T-helper 1 cell treated with Interleukin-12 subunit alpha and Interleukin-12 subunit beta and Interleukin-4 antibody, amounts not matched to agents 30 μg/mL and 1 μg/mL, for 36 hours (primary cell): ENCODE measurements around the gene FOXP4.

Source experiments
- H3K27ac Mint-ChIP-seq: one replicate; pipeline ENCODE4 v1.8.0; 2021; ENCODE audit warnings: mild to moderate bottlenecking, mixed read lengths
- H3K27me3 Mint-ChIP-seq: one replicate; pipeline ENCODE4 v1.8.0; 2021; ENCODE audit warnings: low read depth, mixed read lengths
- H3K36me3 Mint-ChIP-seq: one replicate; pipeline ENCODE4 v1.8.0; 2021; ENCODE audit warnings: low read depth, mixed read lengths
- H3K4me1 Mint-ChIP-seq: one replicate; pipeline ENCODE4 v1.8.0; 2021; ENCODE audit warnings: low read depth, mixed read lengths
- H3K4me3 Mint-ChIP-seq: one replicate; pipeline ENCODE4 v1.8.0; 2021; ENCODE audit warnings: mild to moderate bottlenecking, moderate library complexity, mixed read lengths
- H3K9me3 Mint-ChIP-seq: one replicate; pipeline ENCODE4 v1.8.0; 2021; ENCODE audit warnings: mixed read lengths

Gene FOXP4

DNA sequence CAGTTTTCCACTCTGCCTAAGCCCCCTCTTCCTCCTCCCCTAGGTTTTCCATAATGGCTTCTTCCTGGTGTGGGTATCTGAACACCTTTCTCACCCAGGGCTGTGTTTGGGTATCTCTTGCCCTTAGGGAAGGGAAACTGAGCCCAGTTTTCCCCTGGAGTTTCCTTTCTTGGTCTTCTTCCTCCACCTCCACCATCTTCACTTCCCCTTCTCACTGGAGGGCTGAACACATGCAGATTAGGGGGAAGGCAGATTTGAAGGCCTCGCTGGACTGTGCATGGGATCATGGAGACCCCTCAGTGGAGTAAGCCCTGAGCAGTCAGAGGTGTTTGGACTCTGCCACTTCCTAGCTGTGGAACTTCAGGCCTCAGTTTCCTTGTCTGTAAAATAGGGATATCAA lies 27.8 kb downstream of the FOXP4 start:
- Mint-ChIP-seq H3K27ac (no peak overlapping the region), H3K4me1 (no peaks in the 10 kb centered on the region), H3K9me3 (no peaks in the 10 kb centered on the region), H3K4me3 (no peak overlapping the region), H3K27me3 (no peaks in the 10 kb centered on the region), H3K36me3 (no peaks in the 10 kb centered on the region)

GRCh38 chr6:41575598-41575997 lies 29.4 kb downstream of the FOXP4 start:
- H3K4me1 Mint-ChIP-seq = no peaks in the 10 kb centered on the region
- no peak overlapping the region for H3K4me3 Mint-ChIP-seq
- no peaks in the 10 kb centered on the region for H3K36me3 Mint-ChIP-seq
- no peaks in the 10 kb centered on the region for H3K9me3 Mint-ChIP-seq
- H3K27me3 Mint-ChIP-seq = no peaks in the 10 kb centered on the region
- no peak overlapping the region for H3K27ac Mint-ChIP-seq

- Mint-ChIP-seq H3K27ac (no peak overlapping the region), H3K36me3 (no peaks in the 10 kb centered on the region), H3K4me3 (no peak overlapping the region), H3K9me3 (no peaks in the 10 kb centered on the region), H3K4me1 (no peaks in the 10 kb centered on the region), H3K27me3 (no peaks in the 10 kb centered on the region)
Measured at GRCh38 chr6:41576667-41577066, 30.5 kb downstream of the FOXP4 start.

GRCh38 chr6:41577356-41578216 lies 31.4 kb downstream of the FOXP4 start:
- no peak overlapping the region for H3K27ac Mint-ChIP-seq
- H3K9me3 Mint-ChIP-seq = no peaks in the 10 kb centered on the region
- no peak overlapping the region for H3K4me3 Mint-ChIP-seq
- no peaks in the 10 kb centered on the region for H3K4me1 Mint-ChIP-seq
- H3K36me3 Mint-ChIP-seq = no peaks in the 10 kb centered on the region
- no peaks in the 10 kb centered on the region for H3K27me3 Mint-ChIP-seq

DNA sequence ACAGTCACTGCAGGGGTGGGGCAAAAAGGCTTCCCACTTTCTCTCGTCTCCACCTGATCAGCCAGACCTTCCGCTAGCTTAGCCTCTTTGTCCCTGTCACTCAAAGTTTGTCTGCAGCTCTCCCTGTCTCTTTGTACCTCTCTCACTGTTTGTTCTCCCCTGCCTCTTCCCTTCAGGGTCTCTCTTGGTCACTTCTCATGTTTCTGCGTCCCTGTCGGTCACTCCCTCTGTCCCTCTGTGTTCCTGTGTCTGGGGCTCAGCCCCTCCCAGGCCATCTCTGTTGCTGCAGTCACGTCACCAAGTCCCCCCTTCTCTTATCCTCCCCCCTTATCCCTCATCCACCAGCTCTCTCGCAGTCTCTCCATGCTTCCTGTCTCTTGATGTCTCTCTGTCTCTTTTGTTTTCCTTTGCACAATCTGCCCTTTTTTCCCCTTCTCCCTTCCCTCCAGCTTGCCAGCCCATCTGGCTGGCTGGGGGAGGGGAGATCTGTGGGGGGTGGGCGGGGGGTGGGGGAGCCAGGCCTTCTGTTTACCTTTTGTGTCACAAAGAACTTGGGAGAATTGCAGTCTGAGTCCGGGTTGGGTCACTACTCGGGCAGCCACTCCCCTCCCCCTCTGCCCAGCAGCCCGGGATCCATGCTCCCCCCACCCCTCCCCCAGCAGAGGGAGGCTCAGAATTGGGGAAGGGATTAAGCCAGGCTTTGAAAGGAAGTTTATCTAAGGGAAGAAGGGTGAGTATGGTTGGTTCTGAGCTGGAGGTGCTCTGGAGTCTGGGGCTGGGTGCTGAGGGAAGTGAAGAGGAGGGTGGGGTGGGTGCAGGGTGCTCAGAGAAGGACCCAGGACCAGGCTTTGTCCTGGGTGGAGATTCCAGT lies 32.3 kb downstream of the FOXP4 start:
- no peaks in the 10 kb centered on the region for H3K36me3 Mint-ChIP-seq
- H3K9me3 Mint-ChIP-seq = no peaks in the 10 kb centered on the region
- H3K27me3 Mint-ChIP-seq = no peaks in the 10 kb centered on the region
- no peaks in the 10 kb centered on the region for H3K4me1 Mint-ChIP-seq
- H3K4me3 Mint-ChIP-seq = no peak overlapping the region
- H3K27ac Mint-ChIP-seq = no peak overlapping the region

DNA sequence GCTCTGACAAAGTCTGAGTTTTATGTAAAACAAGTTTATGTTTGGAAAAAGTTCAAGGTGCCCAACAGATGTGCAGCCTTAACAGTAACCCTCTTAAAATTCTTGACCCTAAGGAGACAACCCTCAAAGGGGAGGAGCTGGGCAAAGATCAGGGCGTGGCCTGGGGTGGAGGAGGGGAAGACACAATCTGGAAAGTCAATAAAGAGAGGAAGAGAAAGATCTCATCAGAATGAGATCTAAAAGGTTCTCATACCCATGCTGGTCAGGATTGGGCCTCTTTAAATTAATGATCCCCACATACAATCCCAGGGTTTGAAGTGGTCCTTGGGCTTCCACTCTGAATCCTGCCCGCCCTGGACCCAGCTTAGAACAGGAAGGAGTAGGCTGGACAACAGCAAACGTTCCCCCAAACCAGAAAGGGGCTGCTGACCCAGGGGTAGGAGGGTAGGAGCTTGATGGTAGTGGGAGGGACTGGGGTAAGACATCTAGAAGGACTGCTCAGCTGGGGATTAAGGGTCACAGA lies 33.0 kb downstream of the FOXP4 start:
- Mint-ChIP-seq H3K27ac (no peak overlapping the region), H3K9me3 (no peaks in the 10 kb centered on the region), H3K36me3 (no peaks in the 10 kb centered on the region), H3K4me1 (no peaks in the 10 kb centered on the region), H3K27me3 (no peaks in the 10 kb centered on the region), H3K4me3 (no peak overlapping the region)

GRCh38 chr6:41580690-41581089 lies 34.5 kb downstream of the FOXP4 start:
- Mint-ChIP-seq H3K36me3 (no peaks in the 10 kb centered on the region), H3K4me1 (no peaks in the 10 kb centered on the region), H3K9me3 (no peaks in the 10 kb centered on the region), H3K4me3 (no peak overlapping the region), H3K27ac (no peak overlapping the region), H3K27me3 (no peaks in the 10 kb centered on the region)

DNA sequence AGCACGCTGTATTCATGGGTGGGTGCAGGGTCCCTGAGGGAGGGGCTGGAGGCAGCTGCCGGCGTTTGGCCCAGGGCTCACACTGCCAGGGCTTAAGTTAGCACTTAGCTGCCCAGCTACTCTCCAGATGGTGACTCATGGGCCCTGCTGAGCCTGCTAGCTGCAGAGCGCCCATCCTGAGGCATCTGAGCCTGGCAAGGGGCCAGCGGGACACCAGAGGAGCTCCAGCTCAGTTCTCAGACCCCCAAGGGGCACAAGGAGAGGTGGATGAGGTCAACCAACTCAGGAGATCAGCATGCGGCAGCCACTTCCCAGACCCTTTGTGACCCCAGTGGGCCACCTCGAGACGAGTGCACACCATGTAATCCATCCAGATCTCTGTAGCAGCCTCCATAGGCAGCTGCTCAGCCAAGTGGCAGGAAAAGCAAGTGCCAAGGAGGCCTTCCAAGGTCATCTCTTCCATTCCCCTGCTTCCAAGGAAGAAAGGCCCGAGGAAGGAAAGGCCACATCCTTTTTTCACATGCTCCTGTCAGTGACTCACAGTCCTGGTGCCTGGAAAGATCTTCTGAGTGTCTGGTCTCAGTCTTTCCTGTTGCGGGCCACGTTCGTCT lies 35.3 kb downstream of the FOXP4 start:
- Mint-ChIP-seq H3K27me3 (no peaks in the 10 kb centered on the region), H3K36me3 (no peaks in the 10 kb centered on the region), H3K4me1 (no peaks in the 10 kb centered on the region), H3K27ac (no peak overlapping the region), H3K4me3 (no peak overlapping the region), H3K9me3 (no peaks in the 10 kb centered on the region)

DNA sequence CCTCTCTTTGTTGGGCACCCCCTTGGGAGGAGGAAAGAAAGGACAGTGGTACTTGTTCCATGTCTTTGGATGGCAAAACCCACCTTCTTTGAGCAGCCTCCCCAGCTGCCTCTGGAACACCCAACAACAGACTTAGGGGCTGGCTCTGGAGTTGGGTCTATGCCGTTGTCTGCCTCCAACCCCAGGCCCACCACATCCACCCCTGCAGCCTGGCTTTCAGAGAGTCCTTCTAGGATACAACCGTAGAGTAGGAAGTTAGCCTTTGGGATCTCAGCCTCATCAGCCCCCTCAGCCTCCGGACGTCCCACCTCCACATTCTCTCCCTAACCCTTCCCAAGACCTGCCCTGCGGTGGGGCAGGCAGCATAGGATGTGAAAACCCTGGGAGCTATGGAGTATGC lies 36.4 kb downstream of the FOXP4 start:
- no peak overlapping the region for H3K27ac Mint-ChIP-seq
- H3K4me3 Mint-ChIP-seq = no peak overlapping the region
- no peaks in the 10 kb centered on the region for H3K36me3 Mint-ChIP-seq
- no peaks in the 10 kb centered on the region for H3K27me3 Mint-ChIP-seq
- no peaks in the 10 kb centered on the region for H3K4me1 Mint-ChIP-seq
- no peaks in the 10 kb centered on the region for H3K9me3 Mint-ChIP-seq

GRCh38 chr6:41583565-41583964 lies 37.4 kb downstream of the FOXP4 start:
- Mint-ChIP-seq H3K4me1 (no peaks in the 10 kb centered on the region), H3K27ac (no peak overlapping the region), H3K27me3 (no peaks in the 10 kb centered on the region), H3K4me3 (no peak overlapping the region), H3K36me3 (no peaks in the 10 kb centered on the region), H3K9me3 (no peaks in the 10 kb centered on the region)

DNA sequence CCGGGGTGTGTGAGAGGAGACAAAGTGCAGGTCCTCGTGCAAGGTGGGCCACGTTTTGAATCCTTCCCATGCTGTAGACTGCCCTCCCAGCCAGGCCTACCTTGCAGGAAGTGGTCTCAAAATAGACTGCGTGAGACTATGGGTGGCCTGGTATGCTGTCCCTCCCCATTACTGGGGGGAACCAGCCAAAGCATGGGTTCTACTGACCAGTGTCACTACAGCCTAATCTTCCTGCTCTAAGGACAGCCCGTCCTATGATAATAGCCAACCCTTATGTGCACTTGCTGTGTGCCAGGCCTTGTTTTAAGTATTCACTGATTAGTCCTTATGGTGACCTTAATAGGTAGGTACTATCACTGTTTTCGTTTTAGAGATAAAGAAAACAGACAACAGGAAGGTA lies 38.0 kb downstream of the FOXP4 start:
- H3K36me3 Mint-ChIP-seq = no peaks in the 10 kb centered on the region
- H3K4me3 Mint-ChIP-seq = no peak overlapping the region
- no peak overlapping the region for H3K27ac Mint-ChIP-seq
- H3K9me3 Mint-ChIP-seq = no peaks in the 10 kb centered on the region
- H3K27me3 Mint-ChIP-seq = no peaks in the 10 kb centered on the region
- H3K4me1 Mint-ChIP-seq = no peaks in the 10 kb centered on the region

GRCh38 chr6:41584668-41585205 lies 38.6 kb downstream of the FOXP4 start:
- Mint-ChIP-seq H3K4me1 (no peaks in the 10 kb centered on the region), H3K9me3 (no peaks in the 10 kb centered on the region), H3K36me3 (no peaks in the 10 kb centered on the region), H3K27ac (no peak overlapping the region), H3K4me3 (no peak overlapping the region), H3K27me3 (no peaks in the 10 kb centered on the region)

- no peak overlapping the region for H3K4me3 Mint-ChIP-seq
- no peaks in the 10 kb centered on the region for H3K36me3 Mint-ChIP-seq
- H3K4me1 Mint-ChIP-seq = no peaks in the 10 kb centered on the region
- no peaks in the 10 kb centered on the region for H3K27me3 Mint-ChIP-seq
- H3K9me3 Mint-ChIP-seq = no peaks in the 10 kb centered on the region
- no peak overlapping the region for H3K27ac Mint-ChIP-seq
Measured at GRCh38 chr6:41585605-41586004, 39.4 kb downstream of the FOXP4 start.

GRCh38 chr6:41586252-41587007 lies 40.2 kb downstream of the FOXP4 start:
- no peak overlapping the region for H3K27ac Mint-ChIP-seq
- H3K4me1 Mint-ChIP-seq = no peaks in the 10 kb centered on the region
- H3K9me3 Mint-ChIP-seq = no peaks in the 10 kb centered on the region
- no peak overlapping the region for H3K4me3 Mint-ChIP-seq
- H3K27me3 Mint-ChIP-seq = no peaks in the 10 kb centered on the region
- no peaks in the 10 kb centered on the region for H3K36me3 Mint-ChIP-seq
